Spleen (tissue), 11 donors: ENCODE data around the gene ARHGAP21. TPM values are rescaled to one million over a fixed set of nuclear protein-coding genes. Genes with fewer than 3 reads are reported as not detected.

Experiments used
- DNase-seq: peaks from one replicate; pipeline ENCODE4 v3.0.0-alpha.2; 2020
- H3K27ac ChIP-seq, 8 donors: fragments of 200-600 bp; sonication (generic) in 7 of 8; 1 replicate in 4 of 8; 2 replicates in 4 of 8; pipeline versions ENCODE4 v1.5.0 to v1.8.0; 2016 to 2021; ENCODE audit warnings: inconsistent platforms in 4 of 8, mild to moderate bottlenecking in 4 of 8, moderate library complexity in 1 of 8
- H3K27me3 ChIP-seq, 7 donors: fragments of 200-600 bp; sonication (generic) in 6 of 7; replicated peaks in 1 of 7; 1 replicate in 4 of 7; 2 replicates in 3 of 7; pipeline versions ENCODE4 v1.5.0 to v1.8.0; 2016 to 2021; ENCODE audit warnings: inconsistent platforms in 3 of 7, mild to moderate bottlenecking in 1 of 7
- H3K36me3 ChIP-seq, 6 donors: fragments of 200-600 bp; sonication (generic) in 5 of 6; 1 replicate in 4 of 6; 2 replicates in 2 of 6; pipeline versions ENCODE4 v1.5.0 to v1.8.0; 2016 to 2021; ENCODE audit warnings: inconsistent platforms in 2 of 6
- H3K4me1 ChIP-seq, 6 donors: fragments of 200-600 bp; sonication (generic) in 5 of 6; 1 replicate in 3 of 6; 2 replicates in 3 of 6; pipeline versions ENCODE4 v1.5.0 to v1.8.0; 2016 to 2021; ENCODE audit warnings: inconsistent platforms in 3 of 6
- H3K4me3 ChIP-seq, 8 donors: fragments of 200-600 bp; sonication (generic) in 7 of 8; 1 replicate in 4 of 8; 2 replicates in 4 of 8; pipeline versions ENCODE4 v1.5.0 to v1.8.0; 2016 to 2021; ENCODE audit warnings: inconsistent platforms in 4 of 8, mild to moderate bottlenecking in 4 of 8, moderate library complexity in 2 of 8
- H3K9me3 ChIP-seq, 8 donors: fragments of 200-600 bp; sonication (generic) in 7 of 8; 1 replicate in 4 of 8; 2 replicates in 4 of 8; pipeline versions ENCODE4 v1.5.0 to v1.8.0; 2016 to 2021; ENCODE audit warnings: inconsistent platforms in 4 of 8
- POLR2A ChIP-seq, 3 donors: fragments of 450-650 bp; IDR thresholded peaks; one replicate each; pipeline ENCODE4 v1.5.1; 2017; ENCODE audit warnings: antibody characterized with exemption in 3 of 3, mild to moderate bottlenecking in 1 of 3
- POLR2AphosphoS5 ChIP-seq, 3 donors: sonication (generic); formaldehyde crosslinking; IDR thresholded peaks; one replicate each; pipeline ENCODE4 v1.5.1; 2017; ENCODE audit warnings: antibody characterized with exemption in 3 of 3
- WGBS, 5 donors: extraction: QIAGEN DNeasy Blood & Tissue Kit in 3 of 5; methylation state at CpG; one replicate each; pipeline versions ENCODE4 v1.1.5 to v1.1.7; 2013 to 2018; 5-methylcytosine and 5-hydroxymethylcytosine counted together
- intact Hi-C: fragments of 100-400 bp; cut with DNase I; formaldehyde crosslinking; loops from one replicate; pipeline ENCODE4 v1.15.0; 2023; ENCODE audit warnings: low total_unique reads
- polyA plus RNA-seq, 3 donors: library from polyadenylated mRNA; stranded (reverse); fragments of 200-250 nt; gene quantifications; one replicate each; pipeline ENCODE4 v1.2.1, GENCODE V29; 2013
- total RNA-seq, 7 donors: library from RNA; depleted of rRNA in 3 of 7; stranded (reverse); fragments of >200 nt in 3 of 7; fragmentation: NEBNext Ultra II Directional in 4 of 7; extraction: Animal tissue kit (Norgen Biotek cat#: 25700) in 4 of 7; gene quantifications; one replicate each; pipeline versions ENCODE4 v1.1.0 to v1.2.1, GENCODE V29; 2016 to 2021
- TF ChIP-seq, protein P1 (sequence below), 11 experiments: fragments of 200-600 bp in 7 of 11; fragments of 450-650 bp in 4 of 11; sonication (generic) in 4 of 11; IDR thresholded peaks in 8 of 11; conservative IDR thresholded peaks in 3 of 11; 1 replicate in 7 of 11; 2 replicates in 4 of 11; pipeline versions ENCODE4 v1.4.0 to v1.8.0; 2016 to 2021; ENCODE audit warnings: antibody characterized with exemption in 11 of 11, inconsistent platforms in 4 of 11, mild to moderate bottlenecking in 1 of 11
- donor health status: healthy with polysubstance abuse.
- donor health status: DM: no; HTN: no; CAD: no; lungs with moderate emphysema.
- donor health status: DM: no; HTN: no; CAD: no.
- donor health status: Bipolar disorder and iron deficiency.
- donor health status: healthy.
- donor health status: DM: no; HTN: no; CAD: no.
- donor health status: DM: yes; HTN: yes; CAD: no.

ARHGAP21 gene
- total and polyA plus RNA-seq, 10 donors = 6.0 to 60.9 (median 43.9) TPM

DNA sequence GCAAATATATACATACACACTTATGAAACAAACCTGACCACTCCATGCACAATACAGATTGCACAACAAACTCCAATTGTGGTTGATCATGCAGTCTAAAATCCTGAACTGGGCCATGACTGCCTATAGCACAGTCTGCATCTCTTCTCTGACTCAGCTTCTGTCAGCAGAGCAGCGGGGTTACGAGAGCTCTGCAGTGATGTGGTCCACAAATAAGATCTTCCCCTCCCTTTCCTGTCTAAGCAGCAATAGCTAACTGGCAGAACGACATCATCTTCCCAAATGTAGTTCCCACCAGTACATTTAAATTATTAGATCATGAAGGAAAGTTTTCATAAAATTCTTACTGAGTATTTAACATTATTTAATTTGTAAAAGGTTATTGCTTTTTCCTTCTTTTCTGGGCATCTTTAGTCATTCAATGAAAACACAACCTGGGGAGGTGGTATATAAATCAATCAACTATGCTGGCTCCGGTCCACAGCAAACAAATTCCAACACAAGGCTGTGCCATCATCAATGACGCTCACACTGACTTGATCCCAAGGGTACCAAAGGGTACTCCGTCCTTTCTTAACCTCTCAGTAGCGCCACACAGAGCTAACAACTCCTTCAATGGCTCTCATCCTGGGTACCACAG is 17.1 kb downstream of the ARHGAP21 start:
- H3K36me3 ChIP-seq = no peaks in the 10 kb centered on the region
- H3K9me3 ChIP-seq = no peaks in the 10 kb centered on the region
- intact Hi-C loops = no loop called here
- H3K4me1 ChIP-seq = peaks cover 0 to 35% (median 11%) of the 10 kb centered on the region in 6 donors
- TF ChIP-seq POLR2A (IDR thresholded peaks at IDR 0.05) (no peak), POLR2AphosphoS5 (IDR thresholded peaks at IDR 0.05) (no peak)
- TF ChIP-seq, protein P1, sequence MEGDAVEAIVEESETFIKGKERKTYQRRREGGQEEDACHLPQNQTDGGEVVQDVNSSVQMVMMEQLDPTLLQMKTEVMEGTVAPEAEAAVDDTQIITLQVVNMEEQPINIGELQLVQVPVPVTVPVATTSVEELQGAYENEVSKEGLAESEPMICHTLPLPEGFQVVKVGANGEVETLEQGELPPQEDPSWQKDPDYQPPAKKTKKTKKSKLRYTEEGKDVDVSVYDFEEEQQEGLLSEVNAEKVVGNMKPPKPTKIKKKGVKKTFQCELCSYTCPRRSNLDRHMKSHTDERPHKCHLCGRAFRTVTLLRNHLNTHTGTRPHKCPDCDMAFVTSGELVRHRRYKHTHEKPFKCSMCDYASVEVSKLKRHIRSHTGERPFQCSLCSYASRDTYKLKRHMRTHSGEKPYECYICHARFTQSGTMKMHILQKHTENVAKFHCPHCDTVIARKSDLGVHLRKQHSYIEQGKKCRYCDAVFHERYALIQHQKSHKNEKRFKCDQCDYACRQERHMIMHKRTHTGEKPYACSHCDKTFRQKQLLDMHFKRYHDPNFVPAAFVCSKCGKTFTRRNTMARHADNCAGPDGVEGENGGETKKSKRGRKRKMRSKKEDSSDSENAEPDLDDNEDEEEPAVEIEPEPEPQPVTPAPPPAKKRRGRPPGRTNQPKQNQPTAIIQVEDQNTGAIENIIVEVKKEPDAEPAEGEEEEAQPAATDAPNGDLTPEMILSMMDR (IDR thresholded peaks at IDR 0.05 in 8 of 11, conservative IDR thresholded peaks at IDR 0.05 in 3 of 11) = no peak
- WGBS, 5 donors = 51 to 53% (median 52%) methylated on average over 7 of the region's 7 CpGs
- H3K27ac ChIP-seq = no peak overlapping the region
- no peak overlapping the region for H3K4me3 ChIP-seq
- no peak for DNase-seq
- no peaks in the 10 kb centered on the region for H3K27me3 ChIP-seq

DNA sequence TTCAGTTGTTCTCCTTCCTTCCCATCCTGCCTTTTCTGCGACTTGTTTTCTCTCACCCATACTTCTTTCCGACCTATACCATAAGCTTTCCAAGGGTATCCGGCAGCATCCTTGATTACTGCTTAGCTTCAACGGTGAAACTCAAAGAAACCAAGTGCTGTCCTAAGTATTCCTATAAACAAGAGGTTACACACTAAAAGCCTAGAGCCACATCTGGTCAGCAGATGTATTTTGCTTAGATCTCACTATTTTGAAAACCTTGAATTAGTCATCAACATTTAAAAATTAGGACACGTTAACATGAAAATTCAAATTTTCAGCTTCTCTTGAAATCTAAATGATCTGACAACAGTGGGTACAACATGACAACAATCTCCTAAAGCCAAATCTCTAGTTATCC is 20.0 kb downstream of the ARHGAP21 start:
- H3K4me3 ChIP-seq = no peak overlapping the region
- peaks cover 0 to 35% (median 13%) of the 10 kb centered on the region in 6 donors for H3K4me1 ChIP-seq
- H3K27ac ChIP-seq = no peak overlapping the region
- H3K9me3 ChIP-seq = no peaks in the 10 kb centered on the region
- DNase-seq = no peak
- H3K27me3 ChIP-seq = no peaks in the 10 kb centered on the region
- TF ChIP-seq POLR2A (IDR thresholded peaks at IDR 0.05) (no peak), POLR2AphosphoS5 (IDR thresholded peaks at IDR 0.05) (no peak)
- TF ChIP-seq, protein P1 (IDR thresholded peaks at IDR 0.05 in 8 of 11, conservative IDR thresholded peaks at IDR 0.05 in 3 of 11) = no peak
- no peaks in the 10 kb centered on the region for H3K36me3 ChIP-seq
- intact Hi-C loops = no loop called here
- 92 to 98% (median 94%) methylated on average over 5 of the region's 5 CpGs for WGBS, 5 donors

DNA sequence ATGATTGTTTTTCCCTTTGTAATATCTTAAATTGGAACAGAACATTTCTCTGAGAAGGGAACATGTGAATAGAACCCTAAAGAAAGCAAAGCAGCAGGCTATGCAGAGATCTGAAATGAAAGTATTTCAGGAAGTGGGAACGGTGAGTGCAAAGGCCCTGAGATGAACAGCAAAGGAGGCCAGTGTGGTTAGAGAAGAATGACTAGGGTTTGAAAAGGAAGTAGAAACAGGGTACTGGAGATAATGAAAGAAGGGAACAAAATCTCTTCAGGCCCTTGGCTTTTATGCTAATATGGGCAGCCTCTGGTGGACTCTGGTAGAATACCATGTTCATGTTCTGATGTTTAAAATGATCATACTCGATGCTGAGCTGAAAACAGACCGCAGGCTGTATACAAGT is 22.2 kb downstream of the ARHGAP21 start:
- no peak for DNase-seq
- TF ChIP-seq POLR2A (IDR thresholded peaks at IDR 0.05) (no peak), POLR2AphosphoS5 (IDR thresholded peaks at IDR 0.05) (no peak)
- TF ChIP-seq, protein P1 (IDR thresholded peaks at IDR 0.05 in 8 of 11, conservative IDR thresholded peaks at IDR 0.05 in 3 of 11) = no peak
- Histone ChIP-seq H3K4me3 (no peak overlapping the region), H3K9me3 (no peaks in the 10 kb centered on the region), H3K27me3 (no peaks in the 10 kb centered on the region), H3K36me3 (no peaks in the 10 kb centered on the region), H3K27ac (no peak overlapping the region), H3K4me1 (peaks cover 0 to 20% (median 7%) of the 10 kb centered on the region in 6 donors)
- 67 to 82% (median 69%) methylated on average over 3 of the region's 3 CpGs for WGBS, 5 donors
- intact Hi-C loops = no loop called here

DNA sequence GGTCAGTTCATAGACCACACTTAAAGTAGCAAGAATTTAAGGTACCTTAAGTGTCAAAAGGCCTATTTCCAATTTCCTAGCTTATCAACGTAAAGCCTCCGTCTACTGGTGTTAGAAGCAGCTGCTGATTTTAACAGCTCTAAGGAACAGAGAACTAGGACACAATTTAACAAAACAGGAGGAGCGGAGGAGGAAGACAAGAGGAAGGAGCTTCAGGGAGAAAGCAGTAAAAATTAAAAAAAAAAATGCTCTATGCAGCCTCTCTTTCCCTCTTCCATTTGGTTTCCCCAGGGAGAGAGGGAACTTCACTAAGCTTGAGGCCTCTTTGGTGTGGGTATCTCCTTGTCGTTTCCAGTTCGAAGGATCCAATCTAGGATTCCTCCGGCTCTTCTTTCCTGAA is 22.7 kb downstream of the ARHGAP21 start:
- no peak overlapping the region for H3K4me3 ChIP-seq
- H3K27me3 ChIP-seq = no peaks in the 10 kb centered on the region
- intact Hi-C loops = no loop called here
- 93 to 96% (median 94%) methylated on average over 6 of the region's 6 CpGs for WGBS, 5 donors
- H3K27ac ChIP-seq = no peak overlapping the region
- no peak for DNase-seq
- peaks cover 0 to 15% (median 4%) of the 10 kb centered on the region in 6 donors for H3K4me1 ChIP-seq
- no peaks in the 10 kb centered on the region for H3K9me3 ChIP-seq
- H3K36me3 ChIP-seq = no peaks in the 10 kb centered on the region
- TF ChIP-seq POLR2A (IDR thresholded peaks at IDR 0.05) = no peak
- no peak for TF ChIP-seq POLR2AphosphoS5 (IDR thresholded peaks at IDR 0.05)
- TF ChIP-seq, protein P1 (IDR thresholded peaks at IDR 0.05 in 8 of 11, conservative IDR thresholded peaks at IDR 0.05 in 3 of 11) = no peak
